GM12878 (cell line): ENCODE measurements around the gene SGF29. TPM values are rescaled to one million over a fixed set of nuclear protein-coding genes. Genes with fewer than 3 reads are reported as not detected.
A peak's percentile ranks its signal among the peaks of the same experiment; 100 is the strongest.

Experiments
- ATAC-seq: fragments of 200-7000 bp; cut with Tn5 transposase; 3 replicates; pipeline ENCODE4 v1.9.1; 2020; ENCODE audit warnings: mild to moderate bottlenecking, moderate library complexity
- BruUV-seq: library from RNA; stranded (reverse); fragments of 400-500 nt; replicated peaks from 2 replicates; lab custom pipeline; 2021; lab: Mats Ljungman, UMichigan
- CTCF ChIA-PET: fragments of 300-600 bp; sonication (Branson Sonifier 250); formaldehyde crosslinking; extraction: SDS; loops from one replicate; lab custom pipeline; 2021; ENCODE audit warnings: inconsistent platforms; lab: Yijun Ruan, JAX
- POLR2A ChIA-PET: fragments of 350-600 bp; formaldehyde crosslinking; extraction: SDS; loops from one replicate; lab custom pipeline; 2021; ENCODE audit warnings: inconsistent platforms; lab: Charles Lee
- RAD21 ChIA-PET: fragments of 300-600 bp; sonication (Branson Sonifier 250); formaldehyde crosslinking; loops from one replicate; lab custom pipeline; 2023; ENCODE audit warnings: antibody characterized with exemption; ENCODE audit not compliant: unreplicated experiment; lab: Charles Lee
- SMC1A ChIA-PET: fragments of 300-600 bp; sonication (Branson Sonifier 250); formaldehyde crosslinking; loops from one replicate; lab custom pipeline; 2023; ENCODE audit not compliant: unreplicated experiment, uncharacterized antibody; lab: Charles Lee
- DNase-seq: peaks from one replicate; pipeline ENCODE4 v3.0.0-alpha.2; 2011; ENCODE audit warnings: low read depth, low spot score
- FAIRE-seq: peaks from 3 replicates; lab custom pipeline; 2011; peaks lifted over from hg19 to GRCh38; lab: Jason Lieb, UNC
- H2AFZ ChIP-seq: 2 replicates; pipeline ENCODE4 v1.6.0; 2011; ENCODE audit warnings: low read depth, low read length, control low read depth; ENCODE audit not compliant: control insufficient read depth
- H3K27ac ChIP-seq: 2 replicates; pipeline ENCODE4 v1.5.1; 2011; ENCODE audit warnings: control low read depth; ENCODE audit not compliant: control insufficient read depth, insufficient read depth
- H3K27me3 ChIP-seq, 2 experiments: replicated peaks in 1 of 2; 2 replicates each; pipeline versions ENCODE4 v1.6.0 to v1.6.1; 2011; ENCODE audit warnings: low read length in 1 of 2; ENCODE audit not compliant: control insufficient read depth in 2 of 2, insufficient read depth in 2 of 2
- H3K36me3 ChIP-seq, 2 experiments: 2 replicates each; pipeline ENCODE4 v1.5.1; 2011; ENCODE audit warnings: low read length in 1 of 2; ENCODE audit not compliant: control insufficient read depth in 2 of 2, insufficient read depth in 2 of 2
- H3K4me1 ChIP-seq: 2 replicates; pipeline ENCODE4 v1.6.1; 2011; ENCODE audit warnings: mild to moderate bottlenecking, low read length, moderate library complexity, mixed read lengths; ENCODE audit not compliant: control insufficient read depth, insufficient read depth
- H3K4me2 ChIP-seq: 2 replicates; pipeline ENCODE4 v1.6.0; 2011; ENCODE audit warnings: control low read depth; ENCODE audit not compliant: control insufficient read depth, insufficient read depth
- H3K4me3 ChIP-seq: fragments of 200-600 bp; sonication (generic); 2 replicates; pipeline ENCODE4 v1.5.1; 2016
- H3K79me2 ChIP-seq: 2 replicates; pipeline ENCODE4 v1.6.0; 2011; ENCODE audit warnings: low read length; ENCODE audit not compliant: control insufficient read depth, insufficient read depth
- H3K9ac ChIP-seq: 2 replicates; pipeline ENCODE4 v1.8.0; 2011; ENCODE audit warnings: low read length, control low read depth, mixed read lengths; ENCODE audit not compliant: control insufficient read depth, insufficient read depth
- H3K9me3 ChIP-seq: replicated peaks from 3 replicates; pipeline ENCODE4 v1.5.1; 2011; ENCODE audit warnings: mild to moderate bottlenecking, low read length; ENCODE audit not compliant: control insufficient read depth, insufficient read depth
- H4K20me1 ChIP-seq: 2 replicates; pipeline ENCODE4 v1.6.0; 2011; ENCODE audit not compliant: control insufficient read depth, insufficient read depth
- CBX3 ChIP-seq: fragments of 200-600 bp; sonication (generic); IDR thresholded peaks from 2 replicates; pipeline ENCODE4 v1.6.1; 2016; ENCODE audit warnings: low read depth, borderline replicate concordance
- CHD2 ChIP-seq: IDR thresholded peaks from 2 replicates; pipeline ENCODE4 v1.6.1; 2011; ENCODE audit warnings: low read depth, low read length, improper control_type of control experiment, borderline replicate concordance
- HDAC2 ChIP-seq: fragments of 200-600 bp; sonication (generic); IDR thresholded peaks from 2 replicates; pipeline ENCODE4 v1.6.1; 2017
- IKZF1 ChIP-seq: fragments of 450-650 bp; conservative IDR thresholded peaks from 2 replicates; pipeline ENCODE4 v1.6.1; 2017; ENCODE audit warnings: antibody characterized with exemption, mild to moderate bottlenecking
- MEF2A ChIP-seq: IDR thresholded peaks from 2 replicates; pipeline ENCODE4 v1.6.1; 2011; ENCODE audit warnings: low read depth, mild to moderate bottlenecking, low read length, moderate library complexity; ENCODE audit not compliant: insufficient read depth
- NFYB ChIP-seq: IDR thresholded peaks from 2 replicates; pipeline ENCODE4 v1.6.1; 2011; ENCODE audit warnings: low read depth, mild to moderate bottlenecking, low read length, improper control_type of control experiment, moderate library complexity; ENCODE audit not compliant: insufficient read depth
- RB1 ChIP-seq: fragments of 450-650 bp; formaldehyde crosslinking; IDR thresholded peaks from 2 replicates; pipeline ENCODE4 v1.6.1; 2017; ENCODE audit warnings: mild to moderate bottlenecking, borderline replicate concordance
- SKIL ChIP-seq: fragments of 450-650 bp; IDR thresholded peaks from 2 replicates; pipeline ENCODE4 v1.6.1; 2017; ENCODE audit warnings: mild to moderate bottlenecking, low read depth, inconsistent platforms; ENCODE audit not compliant: poor library complexity, severe bottlenecking
- SMARCA5 ChIP-seq: fragments of 450-650 bp; IDR thresholded peaks from 2 replicates; pipeline ENCODE4 v1.6.1; 2017; ENCODE audit warnings: mild to moderate bottlenecking
- ZBTB40 ChIP-seq: fragments of 450-650 bp; IDR thresholded peaks from 2 replicates; pipeline ENCODE4 v1.6.1; 2016; ENCODE audit warnings: mild to moderate bottlenecking, moderate library complexity, borderline replicate concordance
- WGBS: methylation state at CpG from one replicate; pipeline ENCODE4 v1.1.6; 2016; ENCODE audit warnings: low lambda C conversion rate; ENCODE audit not compliant: insufficient replicate concordance, insufficient coverage; ENCODE audit errors: missing lambda C conversion rate; 5-methylcytosine and 5-hydroxymethylcytosine counted together
- in situ Hi-C: fragments of 300-500 bp; cut with MboI; formaldehyde crosslinking; loops from 9 replicates; pipeline ENCODE4 v1.14.3; 2018; ENCODE audit warnings: mixed read lengths
- intact Hi-C: fragments of 100-400 bp; cut with micrococcal nuclease; formaldehyde crosslinking; loops from one replicate; pipeline ENCODE4 v1.14.2; 2022; ENCODE audit not compliant: unreplicated experiment
- polyA plus RNA-seq, 11 experiments: library from polyadenylated mRNA; depleted of rRNA in 4 of 11; unstranded in 6 of 11; stranded (reverse) in 5 of 11; fragments of >200 nt; fragmentation: Nextera tagmentation in 4 of 11; fragmentation: Illumina TruSeq in 1 of 11; extraction: Ambion mirVana in 4 of 11; extraction: Trizol in 1 of 11; gene quantifications; 1 replicate in 1 of 11; 2 replicates in 10 of 11; pipeline versions ENCODE4 v1.2.1 to v1.2.3, GENCODE V29; 2011 to 2016; ENCODE audit warnings: inconsistent platforms in 2 of 11, missing spikeins in 2 of 11, low read depth in 1 of 11
- total RNA-seq, 4 experiments: library from RNA; depleted of rRNA in 3 of 4; stranded (reverse); fragments of >200 nt in 3 of 4; fragmentation: Illumina TruSeq in 1 of 4; extraction: Trizol in 1 of 4; gene quantifications; 2 replicates each; pipeline versions ENCODE4 v1.2.1 to v1.2.3, GENCODE V29; 2013 to 2021

The SGF29 gene
- total and polyA plus RNA-seq, 10 of the 15 experiments (the other 5 are each of a cell fraction or from before 2014, with no cell fraction given) = 2.2 to 20.1 (median 12.3) TPM

- RAD21 ChIA-PET = interaction anchor here (0.6 to 1.5 kb wide), 3 partner anchors 62 to 295 kb away, joined by 3 to 7 read pairs (median 4); partner anchors contain the start of gene SGF29
- Histone ChIP-seq H3K4me1 (peaks cover 3% of the 10 kb centered on the region; the same call in 1 of the 2 replicates), H3K9me3 (no peaks in the 10 kb centered on the region), H3K79me2 (no peaks in the 10 kb centered on the region), H3K27me3 (no peaks in the 10 kb centered on the region), H3K36me3 (no peaks in the 10 kb centered on the region), H3K27ac (no peak overlapping the region), H3K4me2 (no peak overlapping the region), H3K9ac (no peak overlapping the region), H4K20me1 (no peaks in the 10 kb centered on the region), H2AFZ (no peak overlapping the region), H3K4me3 (no peak overlapping the region)
- intact Hi-C loops = no loop called here
- no TSS peak for BruUV-seq
- in situ Hi-C loops = no loop called here
- no peak for TF ChIP-seq RB1
- TF ChIP-seq CHD2 = no peak
- DNase-seq (no peak), ATAC-seq (no peak), FAIRE-seq (no peak)
- CTCF ChIA-PET = interaction anchor here (0.5 to 2.1 kb wide), 8 partner anchors 10 to 446 kb away, joined by 3 to 4 read pairs (median 3); partner anchors contain the start of gene NPIPB7
- POLR2A ChIA-PET = no interaction called here
- SMC1A ChIA-PET = interaction anchor here (1.5 kb wide), 1 partner anchor 57 kb away, joined by 3 read pairs; no protein-coding TSS in a partner anchor
- WGBS = 65% methylated on average over 7 of the region's 7 CpGs
These were observed 62.9 kb downstream of the SGF29 start for GRCh38 chr16:28616636-28617035.

- SMC1A ChIA-PET = no interaction called here
- intact Hi-C loops (no loop called here), in situ Hi-C loops (no loop called here)
- TF ChIP-seq CBX3 (no peak), HDAC2 (no peak), MEF2A (no peak), RB1 (no peak), ZBTB40 (no peak), SKIL (no peak), NFYB (no peak), SMARCA5 (no peak), IKZF1 (no peak)
These were observed 64.2 kb downstream of the SGF29 start for GRCh38 chr16:28617874-28618273.

More at GRCh38 chr16:28617874-28618273, 64.2 kb downstream of the SGF29 start:
- no TSS peak for BruUV-seq
- DNase-seq = no peak
- FAIRE-seq = no peak
- ATAC-seq = no peak
- Histone ChIP-seq H3K4me2 (peak overlapping the region; percentile 13; the same call in 1 of the 2 replicates), H2AFZ (no peak overlapping the region), H3K9ac (no peak overlapping the region), H3K27ac (no peak overlapping the region), H3K27me3 (peaks cover 0 to 2% of the 10 kb centered on the region in 2 experiments; a peak in 1 of 4 replicates), H3K79me2 (no peaks in the 10 kb centered on the region), H3K4me3 (no peak overlapping the region), H3K36me3 (no peaks in the 10 kb centered on the region), H3K9me3 (no peaks in the 10 kb centered on the region), H4K20me1 (no peaks in the 10 kb centered on the region), H3K4me1 (peaks cover 3% of the 10 kb centered on the region; the same call in 1 of the 2 replicates)
- CTCF ChIA-PET = interaction anchor here (1.6 kb wide), 1 partner anchor 11 kb away, joined by 3 read pairs; no protein-coding TSS in a partner anchor
- WGBS = 0% methylated on average over 3 of the region's 4 CpGs
- POLR2A ChIA-PET = interaction anchor here (0.5 to 0.7 kb wide), 2 partner anchors 12 to 371 kb away, joined by 3 to 5 read pairs; no protein-coding TSS in a partner anchor
- RAD21 ChIA-PET = no interaction called here
